T follicular helper cell (primary cell): Measurements from ENCODE around the gene ZACN.
"Not testable (repeated sequence)": the region's sequence is repeated elsewhere in the genome, so short reads cannot be mapped to it uniquely, and the experiment has no call there.

ENCODE experiments used
- DNase-seq: peaks from one replicate; pipeline ENCODE4 v3.0.0-alpha.2; 2020; ENCODE audit warnings: low read depth
- total RNA-seq, 2 experiments: gene quantifications; one replicate each; lab custom pipeline; 2026; lab: John Stamatoyannopoulos, UW

ZACN gene
- 0.12 to 4.6 reads per million in 2 experiments for total RNA-seq

- DNase-seq: no peak
Measured at GRCh38 chr17:76078860-76079534, at the start of gene ZACN. ZACN (plus strand) TSS chr17:76079182; CDS start chr17:76079265, 83 bp downstream.

GRCh38 chr17:76032073-76032779 is 46.8 kb upstream of the ZACN start:
- DNase-seq: no peak

DNA sequence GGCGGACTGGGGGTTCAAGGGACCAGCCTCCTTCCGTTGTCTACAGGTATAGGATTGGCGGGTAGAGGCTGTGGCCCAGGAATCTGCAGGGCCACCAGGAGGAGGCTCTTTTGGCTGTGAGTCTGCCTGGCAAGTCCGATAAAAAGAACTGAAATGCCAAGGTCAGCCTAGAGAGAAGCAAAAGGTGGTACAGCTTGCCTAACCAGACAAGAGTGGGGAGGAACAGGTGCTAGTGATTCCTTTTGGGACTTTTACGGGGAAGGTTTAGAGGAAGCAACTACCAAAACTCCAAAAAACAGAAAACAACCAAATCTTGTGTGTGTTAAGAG is 46.2 kb upstream of the ZACN start:
- DNase-seq: no peak

DNA sequence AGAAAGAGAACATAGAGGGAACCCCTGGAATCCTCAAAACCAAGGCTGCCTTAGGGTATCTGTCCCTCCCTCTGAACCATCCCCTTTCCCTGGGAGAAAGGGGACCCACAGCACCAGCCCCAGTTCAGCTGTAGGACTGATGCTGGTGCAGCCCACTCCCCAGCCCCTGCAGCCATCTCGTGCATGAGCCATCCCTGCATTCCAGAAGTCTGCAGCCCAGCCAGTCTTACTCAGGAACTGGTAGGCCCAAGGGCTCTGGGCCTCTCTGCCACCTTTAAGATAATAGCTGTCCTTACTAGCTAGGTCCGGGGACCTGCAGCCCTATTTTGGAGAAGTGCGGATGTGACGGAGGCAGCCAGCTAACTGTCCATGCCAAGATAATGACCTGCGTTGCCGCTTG is 45.8 kb upstream of the ZACN start:
- DNase-seq: no peak

DNA sequence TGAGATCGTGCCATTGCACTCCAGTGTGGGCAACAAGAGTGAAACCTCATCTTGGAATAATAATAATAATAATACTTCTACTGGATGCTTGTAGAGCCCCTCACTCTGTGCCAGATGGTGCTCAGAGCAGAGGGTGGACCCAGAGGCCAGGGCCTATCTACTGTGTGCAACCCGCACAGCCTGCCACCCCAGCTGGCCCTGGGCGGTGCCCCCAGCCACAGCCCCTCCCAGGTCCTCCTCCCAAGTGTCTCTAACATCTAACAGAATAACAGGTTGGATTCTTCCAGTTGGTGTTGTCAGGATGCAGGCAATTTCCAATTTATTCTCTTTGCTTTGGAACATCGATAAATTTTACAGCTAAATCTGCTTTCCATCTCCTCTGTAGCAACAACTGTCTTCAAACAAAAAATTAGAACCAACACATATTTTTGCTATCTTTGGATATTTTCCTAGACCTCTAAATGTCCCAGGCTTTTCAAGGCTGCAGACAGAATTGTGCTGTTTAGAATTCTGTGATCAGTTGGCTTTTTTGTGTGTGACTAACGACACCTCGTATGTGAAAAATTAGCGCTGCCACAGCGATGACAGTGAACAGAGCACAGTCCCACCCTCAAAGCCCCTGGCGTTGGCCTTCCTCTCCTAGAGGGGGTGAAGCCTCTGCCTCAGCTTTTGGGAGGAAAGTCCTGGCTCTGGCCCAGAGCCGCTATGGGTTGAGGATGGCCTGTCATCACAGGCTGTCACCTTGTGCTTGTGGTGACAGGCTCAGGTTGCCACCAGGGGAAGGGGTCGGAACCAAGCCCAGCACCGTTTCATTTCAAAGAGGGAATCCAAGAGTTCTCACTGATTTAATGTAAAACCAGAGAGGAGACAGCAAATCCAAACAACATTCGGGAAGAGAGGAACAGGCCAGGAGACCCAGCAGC is 44.3 kb upstream of the ZACN start:
- no peak for DNase-seq

DNA sequence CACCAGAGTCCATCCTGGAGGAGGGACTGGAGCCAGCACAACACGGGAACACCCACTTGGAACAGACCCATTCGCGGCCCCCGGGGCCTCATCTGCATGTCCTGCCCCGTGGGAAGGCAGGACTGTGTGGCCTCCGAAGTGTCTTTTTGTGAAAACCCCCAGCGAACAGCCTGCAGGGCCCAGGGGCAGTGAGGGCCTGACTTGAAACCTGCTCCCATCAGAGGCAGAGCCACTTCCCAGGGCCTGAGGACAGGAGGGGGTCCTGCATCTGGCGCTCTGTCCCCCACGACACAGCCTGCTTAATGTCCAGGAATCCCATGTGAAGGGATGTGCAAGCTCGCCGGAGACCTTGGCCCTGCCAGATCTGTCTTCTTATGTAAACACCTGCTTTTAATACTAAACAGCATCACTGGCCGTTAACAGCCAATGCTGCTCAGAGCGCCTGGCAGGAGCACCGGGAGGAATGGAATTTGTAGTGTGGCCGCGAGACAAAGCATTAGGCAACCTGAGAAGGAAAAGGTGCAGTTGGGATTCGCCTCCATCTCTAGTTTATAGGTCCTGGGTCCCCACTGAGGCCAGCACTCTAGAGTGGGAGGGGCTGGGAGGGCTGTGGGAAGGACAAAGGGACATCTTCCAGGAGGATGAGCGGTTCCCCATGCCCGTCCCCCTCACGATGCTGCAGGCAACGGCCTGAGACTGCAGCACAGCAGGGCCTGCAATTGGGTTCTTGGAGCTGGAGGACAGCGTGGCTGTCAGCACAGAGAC is 42.3 kb upstream of the ZACN start:
- DNase-seq: no peak

DNA sequence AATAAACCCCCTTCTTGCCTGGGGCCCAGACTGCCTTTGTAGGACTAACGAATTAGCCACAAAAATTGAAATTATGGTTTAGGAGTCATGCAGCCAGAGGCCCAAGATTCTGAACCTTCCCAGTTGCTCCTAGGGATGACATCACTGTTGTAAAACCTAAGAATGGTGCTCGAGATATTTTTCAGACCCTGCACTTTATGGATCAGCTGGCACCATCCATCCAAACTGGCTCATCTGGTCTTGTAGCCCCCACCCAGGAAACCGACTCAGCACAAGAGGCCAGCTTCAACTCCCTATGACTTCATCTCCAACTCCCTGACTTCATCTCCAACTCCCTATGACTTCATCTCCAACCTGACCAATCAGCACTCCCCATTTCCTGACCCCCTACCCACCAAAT is 40.9 kb upstream of the ZACN start:
- no peak for DNase-seq

- DNase-seq: no peak
Measured at GRCh38 chr17:76039121-76039520, 39.9 kb upstream of the ZACN start.

GRCh38 chr17:76040376-76040775 is 38.6 kb upstream of the ZACN start:
- DNase-seq: no peak

GRCh38 chr17:76042868-76043267 is 36.1 kb upstream of the ZACN start:
- not testable (repeated sequence) for DNase-seq

GRCh38 chr17:76044475-76045007 is 34.4 kb upstream of the ZACN start:
- not testable (repeated sequence) for DNase-seq

GRCh38 chr17:76046064-76046463 is 32.9 kb upstream of the ZACN start:
- no peak for DNase-seq

- no peak for DNase-seq
Measured at GRCh38 chr17:76048025-76048605, 30.9 kb upstream of the ZACN start.

- DNase-seq: no peak
Measured at GRCh38 chr17:76048711-76049110, 30.3 kb upstream of the ZACN start.

- DNase-seq: no peak
Measured at GRCh38 chr17:76049239-76049638, 29.7 kb upstream of the ZACN start.

DNA sequence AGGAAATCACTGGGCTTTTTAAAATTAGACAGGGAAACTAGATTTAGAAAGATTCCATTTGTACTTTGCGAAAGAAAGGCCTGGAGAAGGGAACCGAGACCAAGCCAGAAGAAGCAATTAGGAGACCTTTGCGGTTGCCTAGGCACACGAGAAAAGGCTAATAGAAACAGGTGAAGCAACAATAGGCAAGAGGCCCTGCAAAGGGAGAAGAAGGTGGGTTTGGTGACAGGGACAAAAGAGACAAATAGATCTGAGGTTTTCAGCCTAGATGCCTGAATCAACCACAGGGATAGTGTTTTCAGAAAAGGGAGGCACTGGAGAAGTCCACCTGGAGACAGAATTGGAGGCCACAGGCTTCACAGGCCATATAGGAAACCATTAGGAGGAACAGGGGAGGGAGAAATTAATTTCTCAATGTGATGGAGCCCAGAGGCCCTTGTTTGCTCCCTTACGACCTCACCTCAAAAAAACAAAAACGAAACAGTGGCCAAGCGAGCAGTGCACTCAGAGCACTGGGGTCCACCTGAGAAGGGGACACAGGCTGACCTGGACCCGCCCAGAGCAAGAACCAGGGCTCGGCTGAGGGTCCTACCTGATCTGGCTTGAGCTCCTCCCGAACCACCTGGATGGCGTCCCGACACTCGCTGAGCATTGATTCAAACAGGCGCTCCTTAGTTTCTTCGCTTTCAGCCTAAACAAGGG is 29.0 kb upstream of the ZACN start:
- DNase-seq: no peak

DNA sequence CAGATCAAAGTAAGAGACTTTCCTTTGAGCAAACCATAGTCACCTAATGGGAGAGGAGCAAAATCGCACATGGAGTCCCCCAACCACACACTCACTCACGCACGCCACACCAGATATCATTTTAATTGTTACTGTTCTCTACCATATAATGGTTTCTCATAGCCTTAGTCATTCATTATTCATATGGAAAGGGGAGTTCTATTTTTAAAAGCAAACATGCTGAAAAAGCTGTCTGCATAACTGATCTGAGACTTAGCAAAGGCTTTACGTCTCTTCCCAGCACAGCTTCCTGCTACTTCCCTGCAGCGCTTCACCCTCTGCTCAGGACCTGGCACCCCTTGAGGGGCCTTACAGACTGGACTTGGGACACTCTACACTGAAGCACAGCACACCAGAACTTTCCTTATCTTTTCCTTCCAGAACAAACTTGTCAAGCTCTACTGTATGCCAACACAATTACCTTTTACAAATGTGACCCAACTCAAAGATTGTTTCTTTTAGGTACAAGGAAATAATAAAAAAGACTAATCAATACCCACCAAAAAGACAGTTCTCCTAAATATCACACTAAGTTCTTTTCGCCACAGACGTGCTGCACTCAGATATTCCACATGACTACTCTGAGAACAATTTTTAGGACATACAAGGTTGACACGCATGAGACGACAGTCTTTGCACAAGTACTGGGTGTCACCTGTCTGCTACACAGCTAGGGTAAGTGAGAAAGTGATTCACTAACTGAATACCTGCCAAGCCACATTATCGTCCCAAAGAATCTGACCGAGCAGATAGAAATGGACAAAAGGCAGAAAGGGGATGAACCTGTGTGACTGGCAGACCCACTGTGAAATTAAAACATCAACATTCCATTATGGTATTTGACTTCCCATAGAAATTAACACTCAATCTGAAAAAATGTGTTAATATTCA is 28.2 kb upstream of the ZACN start:
- no peak for DNase-seq

- DNase-seq: no peak
Measured at GRCh38 chr17:76051561-76051960, 27.4 kb upstream of the ZACN start.
